Neuronal stem cell (in vitro differentiated cells): ENCODE data around the gene AP1B1.

ENCODE experiments used
- DNase-seq: peaks from one replicate; pipeline ENCODE4 v3.0.0-alpha.2; 2013; ENCODE audit warnings: low spot score
- H2AFZ ChIP-seq: one replicate; pipeline ENCODE4 v1.6.1; 2013; ENCODE audit warnings: mild to moderate bottlenecking, low read length, inconsistent platforms
- H2AK5ac ChIP-seq: 2 replicates; pipeline ENCODE4 v1.6.1; 2013; ENCODE audit warnings: low read depth, mild to moderate bottlenecking, inconsistent platforms, low read length, moderate library complexity, mixed read lengths
- H2BK120ac ChIP-seq: 2 replicates; pipeline ENCODE4 v1.6.1; 2013; ENCODE audit warnings: low read depth, mild to moderate bottlenecking, inconsistent platforms, low read length, moderate library complexity, mixed read lengths
- H2BK12ac ChIP-seq: one replicate; pipeline ENCODE4 v1.6.1; 2013; ENCODE audit warnings: low read length, inconsistent platforms
- H2BK15ac ChIP-seq: 2 replicates; pipeline ENCODE4 v1.6.1; 2013; ENCODE audit warnings: mild to moderate bottlenecking, low read length, inconsistent platforms, mixed read lengths
- H2BK5ac ChIP-seq: one replicate; pipeline ENCODE4 v1.6.1; 2013; ENCODE audit warnings: inconsistent platforms, mild to moderate bottlenecking, low read length, moderate library complexity
- H3K14ac ChIP-seq: one replicate; pipeline ENCODE4 v1.6.1; 2013; ENCODE audit warnings: low read length, inconsistent platforms
- H3K18ac ChIP-seq: 2 replicates; pipeline ENCODE4 v1.6.1; 2013; ENCODE audit warnings: low read length, inconsistent platforms
- H3K23ac ChIP-seq: 2 replicates; pipeline ENCODE4 v1.6.1; 2013; ENCODE audit warnings: low read depth, mild to moderate bottlenecking, mixed read lengths, low read length, inconsistent platforms; ENCODE audit not compliant: poor library complexity
- H3K27ac ChIP-seq: replicated peaks from 3 replicates; pipeline ENCODE4 v1.5.1; 2013; ENCODE audit warnings: low read length, inconsistent platforms
- H3K27me3 ChIP-seq, 3 experiments: 2 replicates each; pipeline ENCODE4 v1.6.1; 2013; ENCODE audit warnings: low read length in 3 of 3, mild to moderate bottlenecking in 2 of 3, inconsistent platforms in 1 of 3, low read depth in 1 of 3, mixed read lengths in 1 of 3, moderate library complexity in 1 of 3; ENCODE audit not compliant: control insufficient read depth in 3 of 3, insufficient read depth in 3 of 3
- H3K36me3 ChIP-seq, 2 donors: replicated peaks in 1 of 2; 2 replicates each; pipeline ENCODE4 v1.6.1; 2013; ENCODE audit warnings: low read length in 2 of 2; ENCODE audit not compliant: control insufficient read depth in 2 of 2, insufficient read depth in 2 of 2
- H3K4ac ChIP-seq: 2 replicates; pipeline ENCODE4 v1.6.1; 2013; ENCODE audit warnings: inconsistent platforms, mild to moderate bottlenecking, low read length, moderate library complexity
- H3K4me1 ChIP-seq, 2 donors: 1 replicate in 1 of 2; 2 replicates in 1 of 2; pipeline ENCODE4 v1.6.1; 2013; ENCODE audit warnings: low read length in 2 of 2, low read depth in 1 of 2; ENCODE audit not compliant: control insufficient read depth in 2 of 2, insufficient read depth in 1 of 2
- H3K4me2 ChIP-seq: one replicate; pipeline ENCODE4 v1.6.1; 2013; ENCODE audit warnings: mild to moderate bottlenecking, low read length, inconsistent platforms; ENCODE audit not compliant: insufficient read depth, poor library complexity, severe bottlenecking
- H3K4me3 ChIP-seq, 2 donors: 2 replicates each; pipeline ENCODE4 v1.5.1; 2013; ENCODE audit warnings: low read length in 2 of 2, mild to moderate bottlenecking in 2 of 2, inconsistent platforms in 1 of 2, moderate library complexity in 1 of 2
- H3K79me1 ChIP-seq: one replicate; pipeline ENCODE4 v1.6.1; 2013; ENCODE audit warnings: low read depth, mild to moderate bottlenecking, inconsistent platforms, low read length, moderate library complexity
- H3K9ac ChIP-seq: one replicate; pipeline ENCODE4 v1.6.1; 2013; ENCODE audit warnings: mild to moderate bottlenecking, low read depth, low read length, inconsistent platforms; ENCODE audit not compliant: poor library complexity
- H3K9me3 ChIP-seq, 2 donors: replicated peaks in 1 of 2; 2 replicates each; pipeline versions ENCODE3 to v1.6.1; 2013; ENCODE audit warnings: low read length in 2 of 2, mild to moderate bottlenecking in 2 of 2, inconsistent platforms in 1 of 2, low read depth in 1 of 2, mixed read lengths in 1 of 2, moderate library complexity in 1 of 2; ENCODE audit not compliant: control insufficient read depth in 2 of 2, insufficient read depth in 1 of 2
- H4K8ac ChIP-seq: one replicate; pipeline ENCODE4 v1.6.1; 2013; ENCODE audit warnings: low read depth, mild to moderate bottlenecking, inconsistent platforms, low read length, moderate library complexity
- H4K91ac ChIP-seq: one replicate; pipeline ENCODE4 v1.6.1; 2013; ENCODE audit warnings: low read length, low read depth, mild to moderate bottlenecking, inconsistent platforms; ENCODE audit not compliant: poor library complexity
- WGBS, 2 donors: extraction: QIAGEN DNeasy Blood & Tissue Kit; methylation state at CpG; one replicate each; pipeline ENCODE4 v1.1.7; 2013; ENCODE audit warnings: missing lambda C conversion rate in 2 of 2, mixed read lengths in 1 of 2; ENCODE audit not compliant: insufficient read length in 2 of 2, insufficient replicate concordance in 1 of 2; ENCODE audit errors: extremely low coverage in 2 of 2; 5-methylcytosine and 5-hydroxymethylcytosine counted together

The AP1B1 gene

DNA sequence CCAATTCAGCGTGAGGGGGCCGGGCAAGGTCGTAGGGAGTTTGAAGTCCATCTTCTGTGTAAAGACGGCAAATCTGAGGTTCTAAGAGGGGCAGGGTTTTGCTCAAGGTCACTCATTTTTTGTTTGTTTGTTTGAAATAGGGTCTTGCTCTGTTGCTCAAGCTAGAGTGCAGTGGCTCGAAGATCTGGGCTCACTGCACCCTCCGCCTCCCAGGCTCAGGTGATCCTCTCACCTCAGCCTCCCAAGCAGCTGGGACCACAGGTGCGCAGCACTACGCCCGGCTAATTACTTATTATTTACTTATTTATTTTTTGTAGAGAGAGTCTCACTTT lies 355 bp upstream of the AP1B1 start:
- Histone ChIP-seq H2AK5ac (no peak overlapping the region), H3K4me1 (peaks cover 4 to 5% of the 10 kb centered on the region in 2 donors), H3K23ac (no peak overlapping the region), H2AFZ (peak overlapping the region; percentile 94), H3K9me3 (no peaks in the 10 kb centered on the region), H3K4me3 (peak overlapping the region; percentile 49 to 82), H2BK12ac (no peak overlapping the region), H2BK120ac (no peak overlapping the region), H3K36me3 (peaks cover 1 to 24% of the 10 kb centered on the region in 2 donors), H3K4me2 (peak overlapping the region; percentile 62), H3K4ac (no peak overlapping the region), H2BK15ac (no peak overlapping the region), H3K27me3 (no peaks in the 10 kb centered on the region), H3K14ac (no peak overlapping the region), H3K9ac (no peak overlapping the region), H3K18ac (no peak overlapping the region), H3K27ac (no peak overlapping the region), H3K79me1 (peaks cover 3% of the 10 kb centered on the region), H4K8ac (no peak overlapping the region), H2BK5ac (no peak overlapping the region), H4K91ac (no peak overlapping the region)
- WGBS, 2 donors: no CpG with 5 or more reads among the region's 9 CpGs
- DNase-seq: no peak

DNA sequence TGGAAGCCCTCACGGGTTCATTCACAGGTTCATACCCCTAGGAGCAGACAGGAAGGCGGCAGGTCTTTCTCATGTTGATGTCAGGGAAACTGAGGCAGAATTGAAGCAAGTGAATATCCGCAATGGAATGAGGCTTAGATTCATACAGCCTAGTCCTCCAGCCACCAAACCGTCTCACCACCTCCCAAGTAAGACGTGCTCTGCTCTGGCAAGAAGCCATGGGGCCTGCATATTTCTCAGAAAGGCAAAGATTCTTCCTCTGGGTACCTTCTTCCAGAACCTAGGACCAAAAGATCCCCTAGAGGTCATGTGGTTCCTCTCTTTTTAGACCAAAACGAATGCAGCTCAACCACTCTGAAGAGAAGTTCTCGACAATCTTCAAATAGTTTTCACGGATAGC lies 1.7 kb downstream of the AP1B1 start:
- H2BK15ac ChIP-seq: no peak overlapping the region
- H2BK5ac ChIP-seq: no peak overlapping the region
- no peak overlapping the region for H3K27ac ChIP-seq
- H3K18ac ChIP-seq: no peak overlapping the region
- no peak overlapping the region for H3K23ac ChIP-seq
- H3K36me3 ChIP-seq: peaks cover 2 to 25% of the 10 kb centered on the region in 2 donors
- H3K79me1 ChIP-seq: peaks cover 4% of the 10 kb centered on the region
- WGBS, 2 donors: no CpG with 5 or more reads among the region's 8 CpGs
- H4K8ac ChIP-seq: no peak overlapping the region
- H2AK5ac ChIP-seq: no peak overlapping the region
- no peak overlapping the region for H3K14ac ChIP-seq
- no peak overlapping the region for H2AFZ ChIP-seq
- no peak overlapping the region for H2BK120ac ChIP-seq
- DNase-seq: no peak
- H2BK12ac ChIP-seq: no peak overlapping the region
- peaks cover 4 to 5% of the 10 kb centered on the region in 2 donors for H3K4me1 ChIP-seq
- no peak overlapping the region for H3K4me2 ChIP-seq
- H3K4me3 ChIP-seq: peak overlapping the region in 1 of 2 donors; percentile 15
- no peak overlapping the region for H4K91ac ChIP-seq
- no peaks in the 10 kb centered on the region for H3K9me3 ChIP-seq
- no peak overlapping the region for H3K9ac ChIP-seq
- no peaks in the 10 kb centered on the region for H3K27me3 ChIP-seq
- no peak overlapping the region for H3K4ac ChIP-seq

DNA sequence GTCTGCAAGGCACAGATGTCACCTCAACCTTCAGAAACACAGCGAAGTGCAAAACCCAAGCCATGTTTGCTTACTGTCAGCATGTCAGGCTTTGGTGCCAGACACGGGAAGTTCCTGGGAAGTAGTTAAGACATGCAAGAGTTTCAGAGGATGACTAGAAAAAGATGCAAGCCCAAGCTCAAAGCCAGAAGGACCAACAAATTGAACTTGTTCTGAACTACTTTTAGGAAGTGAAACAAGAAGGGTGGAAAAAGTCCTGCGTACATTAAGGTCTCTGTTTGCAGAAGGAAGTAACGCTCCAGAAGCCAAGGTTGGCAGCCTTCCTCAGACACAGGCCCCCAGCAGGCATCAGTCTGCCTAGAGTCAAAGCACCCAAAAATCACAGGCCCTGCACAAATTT lies 2.6 kb downstream of the AP1B1 start:
- no peak overlapping the region for H4K8ac ChIP-seq
- H2BK120ac ChIP-seq: no peak overlapping the region
- H3K9ac ChIP-seq: no peak overlapping the region
- H3K4me1 ChIP-seq: peaks cover 4 to 5% of the 10 kb centered on the region in 2 donors
- no peak for DNase-seq
- no peak overlapping the region for H3K4me3 ChIP-seq
- no peak overlapping the region for H4K91ac ChIP-seq
- no peak overlapping the region for H2BK5ac ChIP-seq
- H2AFZ ChIP-seq: no peak overlapping the region
- H3K9me3 ChIP-seq: no peaks in the 10 kb centered on the region
- H3K23ac ChIP-seq: no peak overlapping the region
- H3K27me3 ChIP-seq: no peaks in the 10 kb centered on the region
- no peak overlapping the region for H2BK12ac ChIP-seq
- H3K4me2 ChIP-seq: no peak overlapping the region
- H3K4ac ChIP-seq: no peak overlapping the region
- H3K14ac ChIP-seq: no peak overlapping the region
- H2AK5ac ChIP-seq: no peak overlapping the region
- H3K27ac ChIP-seq: no peak overlapping the region
- no peak overlapping the region for H2BK15ac ChIP-seq
- peaks cover 2 to 25% of the 10 kb centered on the region in 2 donors for H3K36me3 ChIP-seq
- no peak overlapping the region for H3K18ac ChIP-seq
- H3K79me1 ChIP-seq: peaks cover 4% of the 10 kb centered on the region
- WGBS, 2 donors: no CpG with 5 or more reads among the region's 4 CpGs

DNA sequence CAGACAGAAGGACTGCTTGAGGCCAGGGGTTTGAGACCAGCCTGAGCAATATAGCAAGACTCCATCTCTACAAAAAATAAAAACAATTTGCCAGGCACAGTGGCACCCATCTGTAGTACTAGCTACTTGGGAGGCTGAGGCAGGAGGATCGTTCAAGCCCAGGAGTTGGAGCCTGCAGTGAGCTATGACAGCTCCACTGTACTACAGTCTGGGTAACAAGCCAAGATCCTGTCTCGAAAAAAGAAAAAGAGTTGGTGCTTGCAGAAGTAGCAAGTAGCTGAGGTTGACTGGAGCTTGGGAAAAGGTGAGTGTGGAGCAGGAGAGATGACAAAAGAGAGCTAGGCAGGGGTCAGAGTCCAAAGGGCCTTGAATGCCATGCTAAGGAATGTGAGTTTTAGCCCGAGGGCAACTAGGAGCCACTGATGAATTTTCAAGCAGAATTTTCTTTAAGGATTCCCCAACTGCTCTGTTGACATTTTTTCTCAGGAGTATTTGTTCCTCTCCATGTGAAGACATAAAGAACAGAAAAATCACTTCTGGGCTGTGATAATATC lies 3.1 kb downstream of the AP1B1 start:
- Histone ChIP-seq H3K14ac (no peak overlapping the region), H3K4ac (no peak overlapping the region), H2BK5ac (no peak overlapping the region), H4K91ac (no peak overlapping the region), H3K9me3 (no peaks in the 10 kb centered on the region), H2BK120ac (no peak overlapping the region), H3K4me2 (no peak overlapping the region), H2BK12ac (no peak overlapping the region), H3K18ac (no peak overlapping the region), H3K4me3 (no peak overlapping the region), H3K27ac (no peak overlapping the region), H2AFZ (no peak overlapping the region), H3K36me3 (peaks cover 2 to 25% of the 10 kb centered on the region in 2 donors), H3K79me1 (peaks cover 4% of the 10 kb centered on the region), H3K9ac (no peak overlapping the region), H3K4me1 (peaks cover 4 to 5% of the 10 kb centered on the region in 2 donors), H2AK5ac (no peak overlapping the region), H2BK15ac (no peak overlapping the region), H3K23ac (no peak overlapping the region), H3K27me3 (no peaks in the 10 kb centered on the region), H4K8ac (no peak overlapping the region)
- no peak for DNase-seq
- WGBS, 2 donors: no CpG with 5 or more reads among the region's 3 CpGs
